GM19324 (cell line): ENCODE measurements around the gene MUC20.
"Not testable (repeated sequence)": the region's sequence is repeated elsewhere in the genome, so short reads cannot be mapped to it uniquely, and the experiment has no call there.

Experiments used
- ATAC-seq: cut with Tn5 transposase; IDR thresholded peaks from one replicate; pipeline ENCODE4 v1.9.1; 2021; ENCODE audit warnings: mild to moderate bottlenecking, moderate library complexity; ENCODE audit not compliant: unreplicated experiment, low FRiP score

The MUC20 gene

DNA sequence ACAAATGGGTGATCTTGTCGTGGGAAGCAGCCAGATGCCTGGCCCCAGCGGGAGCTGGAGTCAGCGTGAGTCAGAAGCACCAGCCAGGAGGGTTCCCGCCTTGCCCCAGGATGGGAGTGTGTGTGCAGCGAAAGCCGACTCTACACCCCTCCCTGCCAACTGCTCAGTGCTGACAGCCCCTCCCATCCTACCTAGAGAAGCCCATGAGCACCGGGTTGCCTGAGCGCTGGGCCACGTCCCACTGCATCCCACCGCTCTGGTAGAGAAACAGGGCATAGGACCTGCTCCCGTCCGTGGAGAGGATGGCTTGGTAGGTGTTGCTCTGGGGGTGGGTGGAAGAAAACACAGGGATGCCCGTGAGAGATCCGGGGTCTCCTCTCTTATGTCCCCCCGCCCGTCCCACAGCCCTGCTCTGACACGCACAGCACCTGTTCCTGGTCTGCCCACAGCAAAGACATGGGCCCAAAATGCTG lies 48.1 kb downstream of the MUC20 start:
- no peak for ATAC-seq

DNA sequence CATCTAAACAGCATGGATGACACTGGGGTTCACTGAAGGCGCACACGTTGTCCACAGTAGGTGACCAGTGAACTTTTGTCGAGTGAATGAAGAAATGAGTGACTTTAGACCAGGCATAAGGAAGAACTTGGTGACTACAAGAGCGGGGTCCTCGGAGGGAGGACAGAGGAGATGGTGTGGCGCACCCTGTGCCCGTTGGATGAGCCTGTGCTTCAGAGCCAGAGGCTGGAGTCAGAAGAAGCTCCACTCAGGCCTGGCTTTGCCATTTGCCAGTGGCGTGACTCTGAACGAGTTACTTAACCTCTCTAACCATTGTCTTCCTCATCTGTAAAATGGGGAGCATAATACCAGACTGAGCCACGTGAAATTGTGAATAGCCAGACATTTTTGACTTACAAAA lies 48.8 kb downstream of the MUC20 start:
- no peak for ATAC-seq

DNA sequence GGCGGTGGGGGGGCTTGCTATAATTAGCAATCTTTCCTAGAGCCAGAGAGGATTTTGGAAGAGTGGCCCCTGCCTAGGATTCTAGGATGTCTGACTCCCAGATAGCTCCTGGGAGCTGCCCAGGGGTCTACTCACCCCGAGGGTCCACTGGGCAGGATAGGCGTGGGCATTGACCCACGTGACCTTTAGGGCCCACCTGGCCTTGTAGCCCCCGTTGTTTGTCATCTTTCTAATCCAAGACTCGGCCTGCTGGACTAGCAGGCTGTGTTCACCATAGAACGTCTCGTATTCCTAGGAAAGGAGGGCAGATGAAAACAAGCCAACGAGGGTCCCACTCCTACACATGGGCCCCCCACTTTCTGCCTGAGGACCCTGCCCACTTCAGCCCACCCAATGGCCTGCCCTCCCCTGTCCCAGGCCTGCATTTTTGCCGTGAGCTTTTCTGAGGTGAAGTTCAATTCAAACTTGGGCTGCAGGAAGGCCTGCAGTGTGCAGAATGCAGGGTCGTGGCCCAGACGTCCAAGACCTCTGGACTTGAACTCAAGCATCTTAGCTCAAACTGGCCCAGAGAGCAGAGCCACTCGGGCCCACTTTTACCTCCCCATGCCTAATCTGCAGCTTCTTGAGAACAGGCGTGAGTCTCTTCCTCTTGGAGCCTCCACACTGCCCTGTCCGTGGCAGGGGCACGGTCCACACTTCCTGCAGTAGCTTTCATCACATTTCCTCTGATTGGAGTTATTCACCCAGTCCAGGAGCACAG lies 49.5 kb downstream of the MUC20 start:
- no peak for ATAC-seq

GRCh38 chr3:195770841-195771645 lies 50.3 kb downstream of the MUC20 start:
- not testable (repeated sequence) for ATAC-seq

GRCh38 chr3:195771646-195772300 lies 51.0 kb downstream of the MUC20 start:
- no peak for ATAC-seq

DNA sequence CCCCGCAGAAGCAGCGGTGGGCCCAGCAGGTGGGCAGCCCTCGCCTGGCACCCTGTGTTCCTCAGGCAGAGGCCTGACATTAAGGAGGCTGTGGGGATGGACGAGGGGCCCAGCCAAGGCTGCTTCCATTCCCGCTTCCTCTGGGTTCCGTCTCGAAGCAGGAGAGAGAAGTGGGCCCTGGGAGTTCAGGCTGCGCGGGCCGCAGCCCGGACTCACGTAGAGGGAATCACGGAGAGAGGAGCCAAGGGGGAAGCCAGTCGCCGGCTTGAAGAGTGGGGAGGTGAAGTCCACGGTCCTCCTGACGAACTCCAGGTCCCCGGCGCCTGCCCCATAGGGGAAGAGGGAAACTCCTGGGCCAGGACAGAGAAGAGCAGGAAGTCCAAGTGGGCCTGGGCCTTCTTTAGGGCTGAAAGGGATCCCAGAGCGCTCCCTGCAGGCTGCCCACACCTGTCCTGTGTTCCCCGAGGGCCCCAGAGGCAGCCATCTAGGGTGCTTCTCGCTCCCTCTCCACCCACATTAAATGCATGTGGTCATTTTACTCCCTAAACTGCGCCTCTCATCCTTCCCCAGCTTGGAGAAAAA lies 53.3 kb downstream of the MUC20 start:
- no peak for ATAC-seq

DNA sequence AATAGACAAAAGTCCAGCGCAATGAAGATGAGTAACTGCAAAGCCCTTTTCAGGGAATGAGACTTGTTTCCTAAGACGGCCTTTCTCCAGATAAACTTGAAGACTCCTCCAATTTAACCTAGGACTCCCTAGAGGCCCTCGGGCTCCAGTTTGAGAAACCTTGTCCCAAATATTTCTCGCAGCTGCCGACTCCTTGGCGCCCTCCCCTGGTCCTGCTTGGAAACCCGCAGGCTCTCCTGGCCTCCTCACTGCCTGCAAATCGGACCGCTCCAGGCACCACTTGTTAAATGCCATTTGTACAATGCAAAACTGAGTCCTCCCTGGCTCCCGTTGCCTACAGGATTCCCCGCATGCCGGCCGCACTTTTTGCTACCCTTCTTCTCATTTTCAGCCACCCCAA lies 54.1 kb downstream of the MUC20 start:
- no peak for ATAC-seq

GRCh38 chr3:195777975-195778374 lies 57.2 kb downstream of the MUC20 start:
- ATAC-seq, result no peak

DNA sequence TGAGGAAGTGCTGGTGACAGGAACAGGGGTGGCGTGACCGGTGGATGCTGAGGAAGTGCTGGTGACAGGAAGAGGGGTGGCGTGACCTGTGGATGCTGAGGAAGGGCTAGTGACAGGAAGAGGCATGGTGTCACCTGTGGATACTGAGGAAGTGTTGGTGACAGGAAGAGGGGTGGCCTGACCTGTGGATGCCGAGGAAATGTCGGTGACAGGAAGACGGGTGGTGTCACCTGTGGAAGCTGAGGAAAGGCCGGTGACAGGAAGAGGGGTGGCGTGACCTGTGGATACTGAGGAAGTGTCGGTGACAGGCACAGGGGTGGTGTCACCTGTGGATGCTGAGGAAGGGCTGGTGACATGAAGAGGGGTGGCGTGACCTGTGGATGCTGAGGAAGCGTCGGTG lies 60.5 kb downstream of the MUC20 start:
- ATAC-seq, result not testable (repeated sequence)
